ENCODE results near the gene SGSM2.

Gene SGSM2

GRCh38 chr17:2361010-2361760 lies 23.9 kb downstream of the SGSM2 start:
- H3K9me3 ChIP-seq (ENCODE audit: low read length): no peaks in the 10 kb centered on the region
- H3K27ac ChIP-seq (ENCODE audit: low read depth, low read length, poor library complexity, severe bottlenecking): no peak overlapping the region
- H2AFZ ChIP-seq (ENCODE audit: low read length): no peak overlapping the region
- H3K4me3 ChIP-seq (ENCODE audit: low read depth, low read length, poor library complexity, severe bottlenecking): no peak overlapping the region
- H3K36me3 ChIP-seq (ENCODE audit: insufficient read depth, low read length): peaks cover 17% of the 10 kb centered on the region; the same call in 1 of the 2 replicates
- H3K79me2 ChIP-seq (ENCODE audit: insufficient read depth, low read length): no peaks in the 10 kb centered on the region
- H3K4me1 ChIP-seq (ENCODE audit: insufficient read depth, low read length, severe bottlenecking): no peaks in the 10 kb centered on the region
- no peaks in the 10 kb centered on the region for H3K9me2 ChIP-seq (ENCODE audit: low read depth, low read length)
- H3K27me3 ChIP-seq (ENCODE audit: insufficient read depth, low read length): no peaks in the 10 kb centered on the region
- no peak overlapping the region for H3K9ac ChIP-seq (ENCODE audit: low read length)
- H3K4me2 ChIP-seq (ENCODE audit: low read length): no peak overlapping the region
- TF ChIP-seq CTCF (IDR thresholded peaks at IDR 0.05; ENCODE audit: low read length): no peak
- TF ChIP-seq EZH2 (IDR thresholded peaks at IDR 0.05; ENCODE audit: borderline replicate concordance, low read length): no peak
- no peaks in the 10 kb centered on the region for H3F3A ChIP-seq (ENCODE audit: insufficient read depth, low read length)
- H4K20me1 ChIP-seq (ENCODE audit: insufficient read depth, low read length): no peaks in the 10 kb centered on the region

DNA sequence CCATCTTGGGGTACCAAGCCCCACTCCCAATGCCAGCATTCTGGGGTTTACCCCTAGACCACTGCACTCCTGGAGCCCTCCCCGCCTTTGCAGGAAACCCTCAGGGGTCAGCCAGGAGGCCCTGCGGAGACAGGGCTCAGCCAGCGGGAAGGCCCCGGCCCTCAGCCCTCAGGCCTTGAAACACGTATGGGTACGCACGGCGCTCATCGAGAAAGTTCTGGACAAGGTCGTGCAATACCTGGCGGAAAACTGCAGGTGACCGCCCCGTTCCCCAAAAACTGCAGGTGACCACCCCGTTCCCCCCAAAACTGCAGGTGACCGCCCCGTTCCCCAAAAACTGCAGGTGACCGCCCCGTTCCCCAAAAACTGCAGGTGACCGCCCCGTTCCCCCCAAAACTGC lies 24.7 kb downstream of the SGSM2 start:
- Histone ChIP-seq H3F3A (ENCODE audit: insufficient read depth, low read length) (no peaks in the 10 kb centered on the region), H3K79me2 (ENCODE audit: insufficient read depth, low read length) (no peaks in the 10 kb centered on the region), H4K20me1 (ENCODE audit: insufficient read depth, low read length) (no peaks in the 10 kb centered on the region), H3K27ac (ENCODE audit: low read depth, low read length, poor library complexity, severe bottlenecking) (no peak overlapping the region), H3K9me3 (ENCODE audit: low read length) (no peaks in the 10 kb centered on the region), H3K36me3 (ENCODE audit: insufficient read depth, low read length) (peaks cover 17% of the 10 kb centered on the region; the same call in 1 of the 2 replicates), H3K9ac (ENCODE audit: low read length) (no peak overlapping the region), H2AFZ (ENCODE audit: low read length) (no peak overlapping the region), H3K4me1 (ENCODE audit: insufficient read depth, low read length, severe bottlenecking) (no peaks in the 10 kb centered on the region), H3K9me2 (ENCODE audit: low read depth, low read length) (no peaks in the 10 kb centered on the region), H3K4me3 (ENCODE audit: low read depth, low read length, poor library complexity, severe bottlenecking) (no peak overlapping the region), H3K27me3 (ENCODE audit: insufficient read depth, low read length) (no peaks in the 10 kb centered on the region), H3K4me2 (ENCODE audit: low read length) (no peak overlapping the region)
- TF ChIP-seq EZH2 (IDR thresholded peaks at IDR 0.05; ENCODE audit: borderline replicate concordance, low read length): no peak
- no peak for TF ChIP-seq CTCF (IDR thresholded peaks at IDR 0.05; ENCODE audit: low read length)

DNA sequence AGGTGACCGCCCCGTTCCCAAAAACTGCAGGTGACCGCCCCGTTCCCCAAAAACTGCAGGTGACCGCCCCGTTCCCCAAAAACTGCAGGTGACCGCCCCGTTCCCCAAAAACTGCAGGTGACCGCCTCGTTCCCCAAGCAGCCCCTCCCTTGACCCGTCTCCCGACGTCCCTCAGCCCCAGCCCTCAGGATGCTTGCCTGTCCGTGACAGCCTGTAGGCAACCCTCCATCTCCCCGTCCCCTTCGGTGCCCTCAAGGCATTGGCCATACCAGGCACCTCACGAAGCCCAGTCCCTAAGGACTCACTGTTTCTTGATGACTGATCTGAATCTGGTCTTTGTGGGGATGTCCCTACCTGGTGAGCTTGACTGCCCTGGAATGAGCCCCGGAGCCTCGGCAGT lies 25.1 kb downstream of the SGSM2 start:
- no peak overlapping the region for H3K4me3 ChIP-seq (ENCODE audit: low read depth, low read length, poor library complexity, severe bottlenecking)
- no peaks in the 10 kb centered on the region for H3K27me3 ChIP-seq (ENCODE audit: insufficient read depth, low read length)
- H3K9me2 ChIP-seq (ENCODE audit: low read depth, low read length): no peaks in the 10 kb centered on the region
- H2AFZ ChIP-seq (ENCODE audit: low read length): no peak overlapping the region
- H3K9ac ChIP-seq (ENCODE audit: low read length): no peak overlapping the region
- peaks cover 17% of the 10 kb centered on the region; the same call in 1 of the 2 replicates for H3K36me3 ChIP-seq (ENCODE audit: insufficient read depth, low read length)
- no peak for TF ChIP-seq CTCF (IDR thresholded peaks at IDR 0.05; ENCODE audit: low read length)
- no peaks in the 10 kb centered on the region for H4K20me1 ChIP-seq (ENCODE audit: insufficient read depth, low read length)
- H3K27ac ChIP-seq (ENCODE audit: low read depth, low read length, poor library complexity, severe bottlenecking): no peak overlapping the region
- no peaks in the 10 kb centered on the region for H3K79me2 ChIP-seq (ENCODE audit: insufficient read depth, low read length)
- no peaks in the 10 kb centered on the region for H3K9me3 ChIP-seq (ENCODE audit: low read length)
- H3K4me2 ChIP-seq (ENCODE audit: low read length): no peak overlapping the region
- no peaks in the 10 kb centered on the region for H3K4me1 ChIP-seq (ENCODE audit: insufficient read depth, low read length, severe bottlenecking)
- H3F3A ChIP-seq (ENCODE audit: insufficient read depth, low read length): no peaks in the 10 kb centered on the region
